ENCODE data around the gene WDR89.
A peak's percentile ranks its signal among the peaks of the same experiment; 100 is the strongest.
"Not testable (repeated sequence)": the region's sequence is repeated elsewhere in the genome, so short reads cannot be mapped to it uniquely, and the experiment has no call there.

WDR89 gene

GRCh38 chr14:63641473-63642228 lies at the start of gene WDR89:
TSS of gene WDR89 (minus strand) at chr14:63641871. CDS start at chr14:63599942, 41,929 bp downstream.
- DNase-seq (ENCODE audit: low read depth in 2 of 2) = peak; percentile 89 to 94

- no peak for DNase-seq (ENCODE audit: low read depth in 2 of 2)
Observed at GRCh38 chr14:63689132-63689531, 47.5 kb upstream of the WDR89 start.

- no peak for DNase-seq (ENCODE audit: low read depth in 2 of 2)
Observed at GRCh38 chr14:63686926-63687325, 45.3 kb upstream of the WDR89 start.

GRCh38 chr14:63685401-63685800 lies 43.7 kb upstream of the WDR89 start:
- no peak for DNase-seq (ENCODE audit: low read depth in 2 of 2)

- DNase-seq (ENCODE audit: low read depth in 2 of 2) = no peak
Observed at GRCh38 chr14:63682727-63683593, 41.3 kb upstream of the WDR89 start.

GRCh38 chr14:63678536-63678935 lies 36.9 kb upstream of the WDR89 start:
- DNase-seq (ENCODE audit: low read depth in 2 of 2) = no peak

GRCh38 chr14:63677891-63678379 lies 36.3 kb upstream of the WDR89 start:
- DNase-seq (ENCODE audit: low read depth in 2 of 2) = no peak

GRCh38 chr14:63676615-63677014 lies 34.9 kb upstream of the WDR89 start:
- no peak for DNase-seq (ENCODE audit: low read depth in 2 of 2)

- DNase-seq (ENCODE audit: low read depth in 2 of 2) = no peak
Observed at GRCh38 chr14:63673886-63674497, 32.3 kb upstream of the WDR89 start.

GRCh38 chr14:63673255-63673654 lies 31.6 kb upstream of the WDR89 start:
- no peak for DNase-seq (ENCODE audit: low read depth in 2 of 2)

GRCh38 chr14:63672417-63673180 lies 30.9 kb upstream of the WDR89 start:
- no peak for DNase-seq (ENCODE audit: low read depth in 2 of 2)

GRCh38 chr14:63671987-63672386 lies 30.3 kb upstream of the WDR89 start:
- no peak for DNase-seq (ENCODE audit: low read depth in 2 of 2)

GRCh38 chr14:63670692-63671091 lies 29.0 kb upstream of the WDR89 start:
- DNase-seq (ENCODE audit: low read depth in 2 of 2) = no peak

- DNase-seq (ENCODE audit: low read depth in 2 of 2) = no peak
Observed at GRCh38 chr14:63666335-63666734, 24.7 kb upstream of the WDR89 start.

GRCh38 chr14:63663428-63664341 lies 22.0 kb upstream of the WDR89 start:
- no peak for DNase-seq (ENCODE audit: low read depth in 2 of 2)

- no peak for DNase-seq (ENCODE audit: low read depth in 2 of 2)
Observed at GRCh38 chr14:63662776-63663175, 21.1 kb upstream of the WDR89 start.

- not testable (repeated sequence) for DNase-seq (ENCODE audit: low read depth in 2 of 2)
Observed at GRCh38 chr14:63661881-63662280, 20.2 kb upstream of the WDR89 start.

GRCh38 chr14:63659726-63660125 lies 18.1 kb upstream of the WDR89 start:
- no peak for DNase-seq (ENCODE audit: low read depth in 2 of 2)

GRCh38 chr14:63656194-63656593 lies 14.5 kb upstream of the WDR89 start:
- no peak for DNase-seq (ENCODE audit: low read depth in 2 of 2)

- no peak for DNase-seq (ENCODE audit: low read depth in 2 of 2)
Observed at GRCh38 chr14:63654936-63655335, 13.3 kb upstream of the WDR89 start.
